Measurements from ENCODE around the gene PTPN5. TPM values are rescaled to one million over a fixed set of nuclear protein-coding genes. Genes with fewer than 3 reads are reported as not detected.

Gene PTPN5
- total RNA-seq, 1 donor from 2014 or later, result not detected

GRCh38 chr11:18773681-18774080 lies 17.9 kb downstream of the PTPN5 start:
- DNase-seq (ENCODE audit: low spot score) (no peak), ATAC-seq (no peak)

GRCh38 chr11:18773104-18773503 lies 18.5 kb downstream of the PTPN5 start:
- ATAC-seq, result no peak
- no peak for DNase-seq (ENCODE audit: low spot score)

- DNase-seq (ENCODE audit: low spot score) (no peak), ATAC-seq (no peak)
These were observed 19.4 kb downstream of the PTPN5 start for GRCh38 chr11:18772211-18772610.

- DNase-seq (ENCODE audit: low spot score), result no peak
- ATAC-seq, result no peak
These were observed 20.1 kb downstream of the PTPN5 start for GRCh38 chr11:18771266-18772035.

- ATAC-seq, result no peak
- no peak for DNase-seq (ENCODE audit: low spot score)
These were observed 21.0 kb downstream of the PTPN5 start for GRCh38 chr11:18770479-18771125.

GRCh38 chr11:18769802-18770456 lies 21.7 kb downstream of the PTPN5 start:
- ATAC-seq, result no peak
- DNase-seq (ENCODE audit: low spot score), result no peak

GRCh38 chr11:18768978-18769377 lies 22.6 kb downstream of the PTPN5 start:
- DNase-seq (ENCODE audit: low spot score) (no peak), ATAC-seq (no peak)

GRCh38 chr11:18768472-18768901 lies 23.1 kb downstream of the PTPN5 start:
- ATAC-seq (no peak), DNase-seq (ENCODE audit: low spot score) (no peak)

GRCh38 chr11:18766015-18766414 lies 25.6 kb downstream of the PTPN5 start:
- DNase-seq (ENCODE audit: low spot score) (no peak), ATAC-seq (no peak)

- DNase-seq (ENCODE audit: low spot score), result no peak
- ATAC-seq, result no peak
These were observed 26.0 kb downstream of the PTPN5 start for GRCh38 chr11:18765554-18765953.

GRCh38 chr11:18761741-18762140 lies 29.9 kb downstream of the PTPN5 start:
- ATAC-seq (no peak), DNase-seq (ENCODE audit: low spot score) (no peak)

- DNase-seq (ENCODE audit: low spot score) (no peak), ATAC-seq (no peak)
These were observed 30.5 kb downstream of the PTPN5 start for GRCh38 chr11:18761144-18761543.

GRCh38 chr11:18757811-18758210 lies 33.8 kb downstream of the PTPN5 start:
- no peak for ATAC-seq
- DNase-seq (ENCODE audit: low spot score), result no peak

- DNase-seq (ENCODE audit: low spot score), result no peak
- ATAC-seq, result no peak
These were observed 34.7 kb downstream of the PTPN5 start for GRCh38 chr11:18756889-18757288.

- no peak for ATAC-seq
- no peak for DNase-seq (ENCODE audit: low spot score)
These were observed 37.3 kb downstream of the PTPN5 start for GRCh38 chr11:18754308-18754707.

GRCh38 chr11:18752502-18752901 lies 39.1 kb downstream of the PTPN5 start:
- ATAC-seq (no peak), DNase-seq (ENCODE audit: low spot score) (no peak)

GRCh38 chr11:18750944-18751343 lies 40.7 kb downstream of the PTPN5 start:
- DNase-seq (ENCODE audit: low spot score), result no peak
- ATAC-seq, result no peak

GRCh38 chr11:18749681-18750319 lies 41.8 kb downstream of the PTPN5 start:
- DNase-seq (ENCODE audit: low spot score) (no peak), ATAC-seq (no peak)

GRCh38 chr11:18748766-18749365 lies 42.7 kb downstream of the PTPN5 start:
- DNase-seq (ENCODE audit: low spot score), result no peak
- ATAC-seq, result no peak

- DNase-seq (ENCODE audit: low spot score) (no peak), ATAC-seq (no peak)
These were observed 46.3 kb downstream of the PTPN5 start for GRCh38 chr11:18745251-18745650.

GRCh38 chr11:18743900-18744514 lies 47.6 kb downstream of the PTPN5 start:
- no peak for ATAC-seq
- DNase-seq (ENCODE audit: low spot score), result no peak
